ENCODE results near the gene BPIFA1. TPM values are rescaled to one million over a fixed set of nuclear protein-coding genes. Genes with fewer than 3 reads are reported as not detected.

Gene BPIFA1
- total RNA-seq, 1 donor from 2014 or later: not detected

DNA sequence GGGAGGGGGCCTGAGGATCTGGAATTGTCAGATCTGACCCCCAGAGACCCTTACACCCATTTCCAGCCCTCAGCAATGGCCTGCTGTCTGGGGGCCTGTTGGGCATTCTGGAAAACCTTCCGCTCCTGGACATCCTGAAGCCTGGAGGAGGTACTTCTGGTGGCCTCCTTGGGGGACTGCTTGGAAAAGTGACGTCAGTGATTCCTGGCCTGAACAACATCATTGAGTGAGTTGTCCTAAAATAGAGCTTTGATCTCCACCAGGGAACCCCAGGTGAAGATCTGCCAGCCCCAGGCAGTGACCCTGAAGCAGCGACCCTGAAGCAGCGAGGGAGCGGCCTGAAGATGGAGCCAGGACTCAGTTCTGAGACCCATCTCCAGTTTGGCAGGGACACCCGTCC is 2.2 kb downstream of the BPIFA1 start:
- H3K9me3 ChIP-seq (ENCODE audit: control insufficient read depth in 3 of 3, low read length in 3 of 3): no peaks in the 10 kb centered on the region
- no peaks in the 10 kb centered on the region for H3K4me1 ChIP-seq (ENCODE audit: control insufficient read depth in 3 of 3, insufficient read depth in 3 of 3, low read length in 3 of 3)
- peaks cover 9 to 34% (median 20%) of the 10 kb centered on the region in 3 donors for H3K27me3 ChIP-seq (ENCODE audit: control insufficient read depth in 3 of 3, insufficient read depth in 3 of 3, low read length in 3 of 3)
- no peaks in the 10 kb centered on the region for H3K36me3 ChIP-seq (ENCODE audit: control insufficient read depth in 3 of 3, insufficient read depth in 3 of 3, low read length in 3 of 3)
- H3K9ac ChIP-seq (ENCODE audit: low read depth in 1 of 3, low read length in 3 of 3): no peak overlapping the region
- no peak overlapping the region for H3K27ac ChIP-seq (ENCODE audit: low read depth, low read length)
- H3K4me3 ChIP-seq (ENCODE audit: low read length in 3 of 3): no peak overlapping the region

DNA sequence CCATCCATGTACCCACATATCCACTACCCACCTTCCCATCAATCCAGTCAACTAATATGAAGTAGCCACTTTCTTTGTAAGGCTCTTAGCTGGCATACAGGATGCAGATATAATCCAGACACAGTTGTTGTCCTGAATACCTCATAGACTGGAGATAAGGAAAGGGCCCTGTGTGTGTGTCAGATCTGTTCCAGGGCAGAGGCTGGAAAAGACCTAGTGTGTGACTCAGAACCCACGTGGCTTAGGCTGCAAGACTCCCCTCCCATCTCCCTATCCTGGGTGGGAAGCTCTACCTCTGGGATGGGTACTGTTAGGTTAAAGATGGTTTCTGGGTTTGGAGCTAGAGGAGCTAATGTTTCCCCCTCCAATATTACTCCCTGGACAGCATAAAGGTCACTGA is 3.6 kb downstream of the BPIFA1 start:
- Histone ChIP-seq H3K4me3 (ENCODE audit: low read length in 3 of 3) (no peak overlapping the region), H3K36me3 (ENCODE audit: control insufficient read depth in 3 of 3, insufficient read depth in 3 of 3, low read length in 3 of 3) (no peaks in the 10 kb centered on the region), H3K9me3 (ENCODE audit: control insufficient read depth in 3 of 3, low read length in 3 of 3) (no peaks in the 10 kb centered on the region), H3K27me3 (ENCODE audit: control insufficient read depth in 3 of 3, insufficient read depth in 3 of 3, low read length in 3 of 3) (peaks cover 9 to 24% (median 9%) of the 10 kb centered on the region in 3 donors), H3K4me1 (ENCODE audit: control insufficient read depth in 3 of 3, insufficient read depth in 3 of 3, low read length in 3 of 3) (no peaks in the 10 kb centered on the region), H3K9ac (ENCODE audit: low read depth in 1 of 3, low read length in 3 of 3) (no peak overlapping the region), H3K27ac (ENCODE audit: low read depth, low read length) (no peak overlapping the region)

DNA sequence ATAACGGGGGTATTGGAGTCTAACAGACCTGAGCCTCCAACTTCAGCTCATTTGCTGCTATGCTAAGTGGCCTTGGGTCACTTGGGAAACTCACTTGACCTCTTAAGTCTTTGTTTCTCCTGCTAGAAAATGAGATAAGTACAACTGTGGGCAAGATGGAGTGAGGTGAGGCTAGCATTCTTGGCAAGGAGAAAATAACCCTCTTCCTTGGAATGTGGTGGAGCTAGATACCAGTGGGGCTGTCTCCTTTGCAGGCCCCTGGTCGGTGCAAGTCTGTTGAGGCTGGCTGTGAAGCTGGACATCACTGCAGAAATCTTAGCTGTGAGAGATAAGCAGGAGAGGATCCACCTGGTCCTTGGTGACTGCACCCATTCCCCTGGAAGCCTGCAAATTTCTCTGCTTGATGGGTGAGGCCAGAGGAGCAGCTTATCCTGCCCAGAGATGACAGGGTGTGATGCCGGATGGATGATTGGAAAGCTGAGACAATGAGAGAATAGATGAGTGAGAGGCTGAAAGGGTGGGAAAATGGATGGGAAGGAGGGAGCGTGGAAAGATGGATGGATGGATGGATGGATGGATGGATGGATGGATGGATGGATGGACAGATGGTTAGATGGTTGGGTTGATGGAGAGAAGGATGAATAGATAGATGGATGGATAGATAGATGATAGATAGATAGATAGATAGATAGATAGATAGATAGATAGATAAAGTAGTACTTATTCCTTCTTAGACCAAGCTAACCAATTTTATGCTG is 4.4 kb downstream of the BPIFA1 start:
- Histone ChIP-seq H3K36me3 (ENCODE audit: control insufficient read depth in 3 of 3, insufficient read depth in 3 of 3, low read length in 3 of 3) (no peaks in the 10 kb centered on the region), H3K9ac (ENCODE audit: low read depth in 1 of 3, low read length in 3 of 3) (no peak overlapping the region), H3K9me3 (ENCODE audit: control insufficient read depth in 3 of 3, low read length in 3 of 3) (no peaks in the 10 kb centered on the region), H3K4me3 (ENCODE audit: low read length in 3 of 3) (no peak overlapping the region), H3K4me1 (ENCODE audit: control insufficient read depth in 3 of 3, insufficient read depth in 3 of 3, low read length in 3 of 3) (no peaks in the 10 kb centered on the region), H3K27ac (ENCODE audit: low read depth, low read length) (no peak overlapping the region), H3K27me3 (ENCODE audit: control insufficient read depth in 3 of 3, insufficient read depth in 3 of 3, low read length in 3 of 3) (peaks cover 7 to 24% (median 9%) of the 10 kb centered on the region in 3 donors)

DNA sequence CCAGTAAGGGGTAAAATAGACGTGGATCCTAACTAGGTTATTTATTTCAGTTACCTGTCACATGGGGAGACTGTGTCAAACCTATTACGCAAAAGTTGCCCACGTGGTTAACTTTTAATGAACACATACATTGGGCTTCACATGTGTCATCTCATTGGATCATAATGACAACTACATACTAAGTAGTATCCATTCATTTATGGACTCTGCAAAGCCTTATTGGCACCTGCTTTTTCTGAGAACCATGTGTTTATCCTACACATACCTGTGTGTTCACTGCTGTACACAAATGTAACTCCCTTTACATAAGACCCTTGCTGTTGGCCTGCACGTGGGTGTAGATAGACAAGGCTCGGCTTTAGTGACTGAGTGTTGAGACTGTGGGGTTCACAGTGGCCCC is 5.1 kb downstream of the BPIFA1 start:
- Histone ChIP-seq H3K36me3 (ENCODE audit: control insufficient read depth in 3 of 3, insufficient read depth in 3 of 3, low read length in 3 of 3) (no peaks in the 10 kb centered on the region), H3K9me3 (ENCODE audit: control insufficient read depth in 3 of 3, low read length in 3 of 3) (no peaks in the 10 kb centered on the region), H3K27ac (ENCODE audit: low read depth, low read length) (no peak overlapping the region), H3K4me1 (ENCODE audit: control insufficient read depth in 3 of 3, insufficient read depth in 3 of 3, low read length in 3 of 3) (no peaks in the 10 kb centered on the region), H3K9ac (ENCODE audit: low read depth in 1 of 3, low read length in 3 of 3) (no peak overlapping the region), H3K4me3 (ENCODE audit: low read length in 3 of 3) (no peak overlapping the region), H3K27me3 (ENCODE audit: control insufficient read depth in 3 of 3, insufficient read depth in 3 of 3, low read length in 3 of 3) (peaks cover 3 to 22% (median 9%) of the 10 kb centered on the region in 3 donors)

DNA sequence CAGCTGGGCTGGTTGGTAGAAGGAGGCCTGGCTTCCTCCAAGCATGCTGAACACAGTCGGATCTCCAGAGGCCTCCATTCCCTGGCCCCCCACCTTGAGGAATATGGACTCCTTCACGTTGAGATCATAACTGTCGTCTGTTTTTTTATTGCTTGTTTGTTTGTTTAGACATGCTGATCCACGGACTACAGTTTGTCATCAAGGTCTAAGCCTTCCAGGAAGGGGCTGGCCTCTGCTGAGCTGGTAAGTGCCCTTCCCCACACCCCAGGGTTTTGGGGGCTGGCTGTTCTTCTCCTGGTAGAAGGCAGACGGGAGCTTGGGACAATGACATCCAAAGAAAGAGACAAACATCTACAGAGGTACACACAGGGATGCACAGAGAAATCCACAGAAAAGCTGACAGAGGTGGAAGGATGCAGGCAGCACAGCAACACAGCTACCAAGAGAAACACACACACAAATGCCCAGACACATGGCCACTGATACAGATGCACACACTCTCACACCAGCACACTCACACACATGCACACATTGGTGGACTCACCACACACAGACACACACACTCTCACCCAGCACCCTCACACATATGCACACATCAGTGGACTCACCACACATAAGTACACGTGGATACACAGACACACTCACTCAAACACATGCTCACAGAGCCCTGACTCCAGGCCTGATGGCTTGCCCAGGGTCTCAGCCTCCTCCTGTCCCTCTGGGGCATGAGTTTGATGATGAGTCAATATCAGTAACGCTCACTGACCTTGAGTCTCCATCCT is 6.7 kb downstream of the BPIFA1 start:
- Histone ChIP-seq H3K4me1 (ENCODE audit: control insufficient read depth in 3 of 3, insufficient read depth in 3 of 3, low read length in 3 of 3) (no peaks in the 10 kb centered on the region), H3K4me3 (ENCODE audit: low read length in 3 of 3) (no peak overlapping the region), H3K9ac (ENCODE audit: low read depth in 1 of 3, low read length in 3 of 3) (no peak overlapping the region), H3K9me3 (ENCODE audit: control insufficient read depth in 3 of 3, low read length in 3 of 3) (no peaks in the 10 kb centered on the region), H3K27me3 (ENCODE audit: control insufficient read depth in 3 of 3, insufficient read depth in 3 of 3, low read length in 3 of 3) (peaks cover 0 to 16% (median 9%) of the 10 kb centered on the region in 3 donors), H3K36me3 (ENCODE audit: control insufficient read depth in 3 of 3, insufficient read depth in 3 of 3, low read length in 3 of 3) (no peaks in the 10 kb centered on the region), H3K27ac (ENCODE audit: low read depth, low read length) (no peak overlapping the region)

DNA sequence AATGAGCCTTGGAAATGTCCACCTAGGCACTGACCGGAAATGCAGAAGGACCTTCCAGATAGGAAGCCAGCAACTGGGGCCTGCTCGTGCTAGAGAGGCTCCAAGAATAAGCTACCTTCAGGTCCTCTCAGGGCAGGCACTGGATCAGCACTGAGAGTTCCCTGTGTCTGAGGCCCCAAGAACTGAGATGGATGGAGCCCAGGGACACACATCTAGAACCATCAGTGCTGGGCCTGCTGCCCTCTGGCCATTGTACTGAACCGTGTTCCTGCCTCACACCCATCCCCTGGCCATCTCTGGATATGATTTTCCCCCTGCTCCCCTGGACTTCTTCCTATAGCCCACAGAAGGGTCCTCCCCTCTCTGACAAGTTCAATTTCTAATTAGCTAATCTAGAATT is 10.3 kb downstream of the BPIFA1 start:
- Histone ChIP-seq H3K4me1 (ENCODE audit: control insufficient read depth in 3 of 3, insufficient read depth in 3 of 3, low read length in 3 of 3) (no peaks in the 10 kb centered on the region), H3K36me3 (ENCODE audit: control insufficient read depth in 3 of 3, insufficient read depth in 3 of 3, low read length in 3 of 3) (no peaks in the 10 kb centered on the region), H3K9ac (ENCODE audit: low read depth in 1 of 3, low read length in 3 of 3) (no peak overlapping the region), H3K4me3 (ENCODE audit: low read length in 3 of 3) (no peak overlapping the region), H3K9me3 (ENCODE audit: control insufficient read depth in 3 of 3, low read length in 3 of 3) (no peaks in the 10 kb centered on the region), H3K27me3 (ENCODE audit: control insufficient read depth in 3 of 3, insufficient read depth in 3 of 3, low read length in 3 of 3) (peaks cover 0 to 6% (median 5%) of the 10 kb centered on the region in 3 donors), H3K27ac (ENCODE audit: low read depth, low read length) (no peak overlapping the region)

DNA sequence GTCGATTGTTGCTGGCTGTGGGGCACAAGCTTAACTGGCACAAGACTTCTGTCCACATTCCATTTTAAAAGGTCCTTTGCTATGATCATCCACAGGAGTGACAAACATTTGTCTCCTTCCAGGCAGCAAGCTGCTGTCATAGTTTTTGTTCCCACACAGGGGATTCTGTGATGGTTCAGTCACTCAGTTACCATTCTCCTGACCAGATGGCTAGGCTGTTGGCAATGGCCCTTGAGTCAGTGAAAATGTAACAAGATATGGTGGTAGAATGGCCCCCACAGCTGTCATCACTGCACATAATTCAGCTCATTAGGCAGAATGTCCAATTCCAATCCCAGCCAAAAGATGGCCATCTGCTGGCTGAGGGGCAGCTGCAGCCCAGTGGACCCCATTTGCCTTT is 13.7 kb downstream of the BPIFA1 start:
- Histone ChIP-seq H3K27ac (ENCODE audit: low read depth, low read length) (no peak overlapping the region), H3K9me3 (ENCODE audit: control insufficient read depth in 3 of 3, low read length in 3 of 3) (no peaks in the 10 kb centered on the region), H3K27me3 (ENCODE audit: control insufficient read depth in 3 of 3, insufficient read depth in 3 of 3, low read length in 3 of 3) (peaks cover 0 to 3% (median 0%) of the 10 kb centered on the region in 3 donors), H3K9ac (ENCODE audit: low read depth in 1 of 3, low read length in 3 of 3) (no peak overlapping the region), H3K4me1 (ENCODE audit: control insufficient read depth in 3 of 3, insufficient read depth in 3 of 3, low read length in 3 of 3) (no peaks in the 10 kb centered on the region), H3K4me3 (ENCODE audit: low read length in 3 of 3) (no peak overlapping the region), H3K36me3 (ENCODE audit: control insufficient read depth in 3 of 3, insufficient read depth in 3 of 3, low read length in 3 of 3) (no peaks in the 10 kb centered on the region)

DNA sequence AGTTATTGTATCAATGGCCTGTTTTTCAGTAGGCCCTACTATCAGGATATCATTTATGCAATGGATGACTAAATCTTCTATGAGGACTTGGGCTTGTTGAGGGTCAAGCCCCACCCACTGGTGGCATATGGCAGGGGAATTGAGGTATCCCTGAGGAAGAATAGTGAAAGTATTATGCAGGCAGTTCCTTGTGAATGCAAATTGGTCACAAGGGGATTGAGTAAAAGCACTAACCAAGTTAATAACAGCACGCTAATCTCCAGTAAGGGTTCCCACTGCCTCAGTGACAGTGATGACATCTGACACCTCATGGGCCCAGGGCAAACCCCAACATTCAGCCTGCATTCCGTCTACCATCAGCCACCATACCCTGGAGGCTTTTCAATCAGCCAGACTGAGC is 14.9 kb downstream of the BPIFA1 start:
- Histone ChIP-seq H3K9me3 (ENCODE audit: control insufficient read depth in 3 of 3, low read length in 3 of 3) (no peaks in the 10 kb centered on the region), H3K36me3 (ENCODE audit: control insufficient read depth in 3 of 3, insufficient read depth in 3 of 3, low read length in 3 of 3) (no peaks in the 10 kb centered on the region), H3K27ac (ENCODE audit: low read depth, low read length) (no peak overlapping the region), H3K4me1 (ENCODE audit: control insufficient read depth in 3 of 3, insufficient read depth in 3 of 3, low read length in 3 of 3) (no peaks in the 10 kb centered on the region), H3K9ac (ENCODE audit: low read depth in 1 of 3, low read length in 3 of 3) (no peak overlapping the region), H3K27me3 (ENCODE audit: control insufficient read depth in 3 of 3, insufficient read depth in 3 of 3, low read length in 3 of 3) (peaks cover 0 to 3% (median 0%) of the 10 kb centered on the region in 3 donors), H3K4me3 (ENCODE audit: low read length in 3 of 3) (no peak overlapping the region)

DNA sequence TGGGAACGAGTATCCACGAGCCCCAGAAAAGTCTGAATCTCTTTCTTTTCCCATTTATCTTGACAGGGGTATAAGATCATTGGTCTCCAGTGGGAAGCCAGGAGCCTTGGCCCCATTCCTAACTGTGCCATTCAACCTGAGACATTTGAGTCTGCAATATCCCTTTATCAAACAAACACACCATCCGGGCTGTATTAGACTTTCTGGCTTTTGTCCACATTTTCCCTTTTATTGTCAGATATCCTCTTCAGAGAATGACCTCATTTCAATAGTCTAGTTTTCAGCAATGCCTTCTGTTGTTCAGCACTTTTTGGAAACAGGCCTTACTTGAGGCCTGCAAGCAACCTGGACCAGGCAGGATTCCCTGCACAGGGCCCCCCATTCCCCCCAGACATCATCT is 15.7 kb downstream of the BPIFA1 start:
- Histone ChIP-seq H3K9ac (ENCODE audit: low read depth in 1 of 3, low read length in 3 of 3) (no peak overlapping the region), H3K27ac (ENCODE audit: low read depth, low read length) (no peak overlapping the region), H3K9me3 (ENCODE audit: control insufficient read depth in 3 of 3, low read length in 3 of 3) (no peaks in the 10 kb centered on the region), H3K27me3 (ENCODE audit: control insufficient read depth in 3 of 3, insufficient read depth in 3 of 3, low read length in 3 of 3) (peaks cover 0 to 3% (median 0%) of the 10 kb centered on the region in 3 donors), H3K36me3 (ENCODE audit: control insufficient read depth in 3 of 3, insufficient read depth in 3 of 3, low read length in 3 of 3) (no peaks in the 10 kb centered on the region), H3K4me3 (ENCODE audit: low read length in 3 of 3) (no peak overlapping the region), H3K4me1 (ENCODE audit: control insufficient read depth in 3 of 3, insufficient read depth in 3 of 3, low read length in 3 of 3) (no peaks in the 10 kb centered on the region)

DNA sequence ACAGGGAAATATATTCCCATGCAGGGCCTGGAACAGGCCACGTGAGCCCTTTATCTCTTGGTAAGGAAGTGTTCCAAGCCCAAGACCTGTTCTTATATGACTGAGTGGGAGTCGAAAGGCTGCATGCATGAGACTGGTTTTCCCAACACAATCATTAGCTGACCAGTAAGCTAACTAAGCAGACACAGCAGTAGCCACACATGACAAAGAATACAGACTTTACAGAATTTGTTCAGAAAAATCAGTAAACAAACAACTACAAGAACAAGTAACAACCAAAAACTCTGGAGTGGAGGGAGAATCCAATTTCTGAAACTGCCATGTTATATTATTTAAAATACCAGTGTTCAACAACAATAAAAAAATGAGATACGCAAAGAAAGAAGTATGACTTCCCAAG is 16.7 kb downstream of the BPIFA1 start:
- Histone ChIP-seq H3K4me3 (ENCODE audit: low read length in 3 of 3) (no peak overlapping the region), H3K27me3 (ENCODE audit: control insufficient read depth in 3 of 3, insufficient read depth in 3 of 3, low read length in 3 of 3) (peaks cover 0 to 6% (median 0%) of the 10 kb centered on the region in 3 donors), H3K36me3 (ENCODE audit: control insufficient read depth in 3 of 3, insufficient read depth in 3 of 3, low read length in 3 of 3) (no peaks in the 10 kb centered on the region), H3K9me3 (ENCODE audit: control insufficient read depth in 3 of 3, low read length in 3 of 3) (no peaks in the 10 kb centered on the region), H3K9ac (ENCODE audit: low read depth in 1 of 3, low read length in 3 of 3) (no peak overlapping the region), H3K27ac (ENCODE audit: low read depth, low read length) (no peak overlapping the region), H3K4me1 (ENCODE audit: control insufficient read depth in 3 of 3, insufficient read depth in 3 of 3, low read length in 3 of 3) (no peaks in the 10 kb centered on the region)

Data from skeletal muscle tissue (tissue), 4 donors.